ENCODE results near the gene GPR161.

The GPR161 gene

GRCh38 chr1:168082008-168082876, 54.5 kb downstream of the GPR161 start:
- peak overlapping the region in 1 of 2 donors; percentile 84 for H3K27ac ChIP-seq
- no peak for DNase-seq (ENCODE audit: low spot score)
- TF ChIP-seq CTCF (IDR thresholded peaks at IDR 0.05): peak; percentile 76
- H3K4me3 ChIP-seq: no peak overlapping the region

GRCh38 chr1:168081373-168082007, 55.2 kb downstream of the GPR161 start:
- no peak for DNase-seq (ENCODE audit: low spot score)

GRCh38 chr1:168079761-168080160, 57.0 kb downstream of the GPR161 start:
- no peak for TF ChIP-seq CTCF (IDR thresholded peaks at IDR 0.05)
- H3K4me3 ChIP-seq: no peak overlapping the region
- no peak overlapping the region for H3K27ac ChIP-seq
- no peak for DNase-seq (ENCODE audit: low spot score)

More at GRCh38 chr1:168081373-168082007, 55.2 kb downstream of the GPR161 start:
- TF ChIP-seq CTCF (IDR thresholded peaks at IDR 0.05): no peak
- Histone ChIP-seq H3K4me3 (no peak overlapping the region), H3K27ac (peak overlapping the region in 1 of 2 donors; percentile 84)

- Histone ChIP-seq H3K27ac (no peak overlapping the region), H3K4me3 (no peak overlapping the region)
- TF ChIP-seq CTCF (IDR thresholded peaks at IDR 0.05): no peak
- no peak for DNase-seq (ENCODE audit: low spot score)
Measured at GRCh38 chr1:168069384-168069783, 67.3 kb downstream of the GPR161 start.

- DNase-seq (ENCODE audit: low spot score): no peak
- H3K4me3 ChIP-seq: no peak overlapping the region
- H3K27ac ChIP-seq: no peak overlapping the region
- no peak for TF ChIP-seq CTCF (IDR thresholded peaks at IDR 0.05)
Measured at GRCh38 chr1:168065506-168065905, 71.2 kb downstream of the GPR161 start.

GRCh38 chr1:168064216-168064615, 72.5 kb downstream of the GPR161 start:
- H3K4me3 ChIP-seq: no peak overlapping the region
- no peak for TF ChIP-seq CTCF (IDR thresholded peaks at IDR 0.05)
- DNase-seq (ENCODE audit: low spot score): no peak
- H3K27ac ChIP-seq: no peak overlapping the region
